Transverse colon (tissue), 4 donors: ENCODE results near the gene FAM117B. TPM values are rescaled to one million over a fixed set of nuclear protein-coding genes. Genes with fewer than 3 reads are reported as not detected.
A peak's percentile ranks its signal among the peaks of the same experiment; 100 is the strongest.

Experiments
- DNase-seq: peaks from one replicate; pipeline ENCODE4 v3.0.0-alpha.2; 2019
- H3K27ac ChIP-seq, 4 donors: fragments of 200-600 bp; sonication (generic); 2 replicates each; pipeline ENCODE4 v1.5.1; 2016 to 2018; ENCODE audit warnings: inconsistent platforms in 4 of 4
- H3K27me3 ChIP-seq: fragments of 200-600 bp; sonication (generic); 2 replicates; pipeline ENCODE4 v1.5.1; 2017; ENCODE audit warnings: inconsistent platforms
- H3K36me3 ChIP-seq, 4 donors: fragments of 200-600 bp; sonication (generic); 2 replicates each; pipeline ENCODE4 v1.5.1; 2017 to 2019; ENCODE audit warnings: inconsistent platforms in 4 of 4
- H3K4me1 ChIP-seq, 4 donors: fragments of 200-600 bp; sonication (generic); 2 replicates each; pipeline ENCODE4 v1.5.1; 2017 to 2020; ENCODE audit warnings: inconsistent platforms in 4 of 4
- H3K4me3 ChIP-seq, 4 donors: fragments of 200-600 bp; sonication (generic); 1 replicate in 1 of 4; 2 replicates in 3 of 4; pipeline versions ENCODE4 v1.5.1 to v1.6.1; 2017 to 2019; ENCODE audit warnings: inconsistent platforms in 4 of 4
- H3K9me3 ChIP-seq, 2 donors: fragments of 200-600 bp; sonication (generic); 2 replicates each; pipeline ENCODE4 v1.5.1; 2017 to 2019; ENCODE audit warnings: inconsistent platforms in 2 of 2
- CTCF ChIP-seq, 5 experiments: fragments of 200-600 bp in 3 of 5; fragments of 450-650 bp in 2 of 5; sonication (generic) in 3 of 5; IDR thresholded peaks; 1 replicate in 2 of 5; 2 replicates in 3 of 5; pipeline ENCODE4 v1.5.1; 2016 to 2017; ENCODE audit warnings: antibody characterized with exemption in 5 of 5, inconsistent platforms in 3 of 5, mild to moderate bottlenecking in 2 of 5, moderate library complexity in 1 of 5
- EP300 ChIP-seq: sonication (generic); formaldehyde crosslinking; IDR thresholded peaks from one replicate; pipeline ENCODE4 v1.6.1; 2017; ENCODE audit warnings: antibody characterized with exemption, low read depth
- POLR2A ChIP-seq: fragments of 450-650 bp; IDR thresholded peaks from one replicate; pipeline ENCODE4 v1.6.1; 2016; ENCODE audit warnings: antibody characterized with exemption, mild to moderate bottlenecking, moderate library complexity
- POLR2AphosphoS5 ChIP-seq, 3 donors: sonication (generic); formaldehyde crosslinking; IDR thresholded peaks; one replicate each; pipeline ENCODE4 v1.6.1; 2016; ENCODE audit warnings: antibody characterized with exemption in 3 of 3
- WGBS, 2 donors: methylation state at CpG; one replicate each; pipeline ENCODE4 v1.1.5; 2018; ENCODE audit warnings: low coverage in 1 of 2; 5-methylcytosine and 5-hydroxymethylcytosine counted together
- in situ Hi-C, 4 donors: fragments of 200-750 bp; cut with MboI; loops; one replicate each; pipeline versions ENCODE4 v1.15.0 to v1.15.1; 2017; ENCODE audit warnings: low sequenced_read_pairs in 3 of 4, low pct_ligation_motif_present in 1 of 4, low pct_unique_long_range_greater_than_20kb in 1 of 4
- intact Hi-C: fragments of 100-400 bp; cut with DNase I; formaldehyde crosslinking; loops from one replicate; pipeline ENCODE4 v1.15.1; 2023; ENCODE audit warnings: low total_unique reads
- total RNA-seq, 4 donors: library from RNA; depleted of rRNA; stranded (reverse); fragments of >200 nt; gene quantifications; one replicate each; pipeline ENCODE4 v1.1.0, GENCODE V29; 2016

Gene FAM117B
- total RNA-seq, 4 donors from 2014 or later, result 11.1 to 21.3 (median 18.1) TPM

DNA sequence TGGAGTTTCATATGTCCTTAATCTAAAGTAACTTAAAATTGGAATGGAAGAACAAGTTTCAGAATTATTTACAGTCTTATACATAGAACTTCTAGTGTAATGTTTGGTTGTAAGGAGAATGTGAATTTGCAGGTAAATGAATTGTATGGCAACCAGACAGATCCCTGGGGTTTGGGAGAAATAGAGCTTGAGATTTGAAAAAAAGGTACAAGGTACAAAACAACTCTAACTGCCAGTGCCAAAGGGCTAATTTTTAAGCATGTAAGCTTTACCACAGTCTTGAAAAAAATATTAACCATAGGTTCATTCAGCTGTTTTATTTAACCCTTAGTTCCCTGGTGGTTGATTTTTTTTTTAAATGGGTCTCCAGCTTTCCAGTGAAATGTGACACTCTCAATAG, 133.5 kb downstream of the FAM117B start:
- intact Hi-C loops, result no loop called here
- in situ Hi-C loops, result loop anchor here in 1 of 4 donors (25.0 kb wide), 1 partner anchor 181 kb away; no protein-coding TSS in a partner anchor
- DNase-seq, result no peak
- Histone ChIP-seq H3K9me3 (no peaks in the 10 kb centered on the region), H3K36me3 (peaks cover 0 to 12% (median 6%) of the 10 kb centered on the region in 4 donors), H3K4me1 (peaks cover 0 to 5% (median 0%) of the 10 kb centered on the region in 4 donors), H3K4me3 (no peak overlapping the region), H3K27me3 (no peaks in the 10 kb centered on the region), H3K27ac (no peak overlapping the region)
- TF ChIP-seq EP300, result no peak
- TF ChIP-seq POLR2A, result no peak
- TF ChIP-seq POLR2AphosphoS5 (IDR thresholded peaks at IDR 0.05), result no peak
- no peak for TF ChIP-seq CTCF (IDR thresholded peaks at IDR 0.05)

- H3K27me3 ChIP-seq, result no peaks in the 10 kb centered on the region
- H3K27ac ChIP-seq, result no peak overlapping the region
- in situ Hi-C loops (loop anchor here in 1 of 4 donors (25.0 kb wide), 1 partner anchor 182 kb away; no protein-coding TSS in a partner anchor), intact Hi-C loops (no loop called here)
- no peaks in the 10 kb centered on the region for H3K9me3 ChIP-seq
- TF ChIP-seq EP300, result no peak
- TF ChIP-seq CTCF (IDR thresholded peaks at IDR 0.05), result no peak
- TF ChIP-seq POLR2AphosphoS5 (IDR thresholded peaks at IDR 0.05), result no peak
- no peak for TF ChIP-seq POLR2A
- peaks cover 0 to 12% (median 6%) of the 10 kb centered on the region in 4 donors for H3K36me3 ChIP-seq
- no peak for DNase-seq
- no peak overlapping the region for H3K4me3 ChIP-seq
- H3K4me1 ChIP-seq, result peaks cover 0 to 5% (median 0%) of the 10 kb centered on the region in 4 donors
Measured at GRCh38 chr2:202769201-202769600, 134.4 kb downstream of the FAM117B start.

- in situ Hi-C loops, result loop anchor here in 1 of 4 donors (25.0 kb wide), 1 partner anchor 184 kb away; no protein-coding TSS in a partner anchor
- DNase-seq, result no peak
- peaks cover 0 to 5% (median 0%) of the 10 kb centered on the region in 4 donors for H3K4me1 ChIP-seq
- H3K27ac ChIP-seq, result no peak overlapping the region
- no peaks in the 10 kb centered on the region for H3K27me3 ChIP-seq
- no peaks in the 10 kb centered on the region for H3K9me3 ChIP-seq
- H3K36me3 ChIP-seq, result peaks cover 0 to 12% (median 6%) of the 10 kb centered on the region in 4 donors
- TF ChIP-seq POLR2A (no peak), POLR2AphosphoS5 (IDR thresholded peaks at IDR 0.05) (no peak), EP300 (no peak), CTCF (IDR thresholded peaks at IDR 0.05) (no peak)
- intact Hi-C loops, result no loop called here
- H3K4me3 ChIP-seq, result no peak overlapping the region
- 83 to 91% methylated on average over 1 of the region's 1 CpG for WGBS, 2 donors
Measured at GRCh38 chr2:202771336-202771735, 136.6 kb downstream of the FAM117B start.

GRCh38 chr2:202771741-202772460, 137.1 kb downstream of the FAM117B start:
- Histone ChIP-seq H3K4me3 (no peak overlapping the region), H3K9me3 (no peaks in the 10 kb centered on the region), H3K27me3 (no peaks in the 10 kb centered on the region), H3K36me3 (peaks cover 0 to 12% (median 6%) of the 10 kb centered on the region in 4 donors), H3K4me1 (peaks cover 0 to 5% (median 0%) of the 10 kb centered on the region in 4 donors), H3K27ac (no peak overlapping the region)
- peak in 1 of 3 donors; percentile 19 for TF ChIP-seq POLR2AphosphoS5 (IDR thresholded peaks at IDR 0.05)
- no peak for TF ChIP-seq EP300
- WGBS, 2 donors, result 68 to 76% methylated on average over 7 of the region's 7 CpGs
- intact Hi-C loops, result no loop called here
- DNase-seq, result no peak
- in situ Hi-C loops, result loop anchor here in 1 of 4 donors (25.0 kb wide), 1 partner anchor 185 kb away; no protein-coding TSS in a partner anchor
